HepG2 (cell line): Measurements from ENCODE around the gene GRHPR.

Source experiments
- ARHGAP35 ChIP-seq: sonication (generic); formaldehyde crosslinking; IDR thresholded peaks from 2 replicates; pipeline ENCODE4 v1.9.0; 2022; ENCODE audit warnings: mild to moderate bottlenecking, inconsistent platforms, moderate library complexity, missing genetic modification reagents, borderline replicate concordance
- CTCF ChIP-seq: sonication (generic); formaldehyde crosslinking; IDR thresholded peaks from 2 replicates; pipeline ENCODE4 v1.5.0; 2020; ENCODE audit warnings: mild to moderate bottlenecking, missing genetic modification reagents, moderate library complexity
- NKX3-1 ChIP-seq: sonication (generic); formaldehyde crosslinking; IDR thresholded peaks from 2 replicates; pipeline ENCODE4 v1.5.0; 2020; ENCODE audit warnings: missing genetic modification reagents
- POLR2A ChIP-seq, 2 experiments: IDR thresholded peaks; 2 replicates each; pipeline ENCODE4 v1.6.1; 2011; ENCODE audit warnings: low read depth in 2 of 2, low read length in 2 of 2, mild to moderate bottlenecking in 1 of 2, moderate library complexity in 1 of 2; ENCODE audit not compliant: insufficient read depth in 1 of 2
- POLR2AphosphoS5 ChIP-seq: IDR thresholded peaks from 2 replicates; pipeline ENCODE4 v1.6.1; 2012; ENCODE audit warnings: low read depth, low read length
- SALL2 ChIP-seq: sonication (generic); formaldehyde crosslinking; IDR thresholded peaks from 2 replicates; pipeline ENCODE4 v1.8.1; 2023; ENCODE audit warnings: mild to moderate bottlenecking, missing genetic modification reagents, inconsistent platforms
- SNAPC4 ChIP-seq: sonication (generic); formaldehyde crosslinking; IDR thresholded peaks from 2 replicates; pipeline ENCODE4 v1.4.0; 2020; ENCODE audit warnings: mild to moderate bottlenecking, missing genetic modification reagents
- ZBTB21 ChIP-seq: sonication (generic); formaldehyde crosslinking; IDR thresholded peaks from 2 replicates; pipeline ENCODE4 v1.4.0; 2020; ENCODE audit warnings: missing genetic modification reagents
- ZBTB8A ChIP-seq: sonication (generic); formaldehyde crosslinking; IDR thresholded peaks from 2 replicates; pipeline ENCODE4 v1.4.0; 2020; ENCODE audit warnings: mild to moderate bottlenecking, low read depth, missing genetic modification reagents, borderline replicate concordance
- ZNF143 ChIP-seq: sonication (generic); formaldehyde crosslinking; IDR thresholded peaks from 2 replicates; pipeline ENCODE4 v1.4.0; 2020; ENCODE audit warnings: missing genetic modification reagents

- TF ChIP-seq SALL2 = no peak
- TF ChIP-seq ZBTB21 (CRISPR knock-in tag) = no peak
- no peak for TF ChIP-seq ZNF143 (CRISPR knock-in tag)
- no peak for TF ChIP-seq ARHGAP35 (CRISPR knock-in tag)
- TF ChIP-seq NKX3-1 = no peak
- TF ChIP-seq CTCF = no peak
- TF ChIP-seq POLR2AphosphoS5 = no peak
- TF ChIP-seq SNAPC4 (CRISPR knock-in tag) = no peak
- TF ChIP-seq POLR2A (IDR thresholded peaks at IDR 0.05; ENCODE audit: insufficient read depth in 1 of 2, low read depth in 2 of 2, low read length in 2 of 2) = no peak
- no peak for TF ChIP-seq ZBTB8A
Measured at GRCh38 chr9:37428345-37428744, 5.8 kb downstream of the GRHPR start.
